Lower lobe of right lung (tissue), 2 donors: ENCODE results near the gene SLC25A36. TPM values are rescaled to one million over a fixed set of nuclear protein-coding genes. Genes with fewer than 3 reads are reported as not detected.
"Not testable (repeated sequence)": the region's sequence is repeated elsewhere in the genome, so short reads cannot be mapped to it uniquely, and the experiment has no call there.

Experiments
- ATAC-seq, 2 donors: fragments of 200-7000 bp; cut with Tn5 transposase; one replicate each; pipeline ENCODE4 v1.9.1; 2020 to 2022; ENCODE audit warnings: mild to moderate bottlenecking in 2 of 2, moderate library complexity in 2 of 2
- DNase-seq: peaks from one replicate; pipeline ENCODE4 v3.0.0-alpha.2; 2020
- H3K27ac ChIP-seq: fragments of 200-600 bp; one replicate; pipeline ENCODE4 v1.8.0; 2022
- H3K27me3 ChIP-seq: fragments of 200-600 bp; one replicate; pipeline ENCODE4 v1.8.0; 2022; ENCODE audit warnings: low read depth
- H3K36me3 ChIP-seq: fragments of 200-600 bp; one replicate; pipeline ENCODE4 v1.8.0; 2022; ENCODE audit warnings: mild to moderate bottlenecking
- H3K4me1 ChIP-seq: fragments of 200-600 bp; one replicate; pipeline ENCODE4 v1.8.0; 2022
- H3K4me3 ChIP-seq: fragments of 200-600 bp; one replicate; pipeline ENCODE4 v1.8.0; 2022; ENCODE audit warnings: mild to moderate bottlenecking
- H3K9me3 ChIP-seq: fragments of 200-600 bp; one replicate; pipeline ENCODE4 v1.8.0; 2022
- intact Hi-C: fragments of 100-400 bp; cut with DNase I; formaldehyde crosslinking; loops from one replicate; pipeline ENCODE4 v1.11.0; 2022
- total RNA-seq: library from RNA; stranded (reverse); fragmentation: NEBNext Ultra II Directional; extraction: Animal tissue kit (Norgen Biotek cat#: 25700); gene quantifications from one replicate; pipeline ENCODE4 v1.2.1, GENCODE V29; 2021
- TF ChIP-seq, protein P1 (sequence below): fragments of 200-600 bp; IDR thresholded peaks from one replicate; pipeline ENCODE4 v1.8.0; 2022; ENCODE audit warnings: antibody characterized with exemption, mild to moderate bottlenecking
- donor health status: DM: no; HTN: yes; CAD: no; lungs with severe emphysema.

Gene SLC25A36
- total RNA-seq, 1 donor from 2014 or later = 91.5 TPM

GRCh38 chr3:140955645-140956044, 14.0 kb downstream of the SLC25A36 start:
- H3K4me1 ChIP-seq = peaks cover 39% of the 10 kb centered on the region
- H3K27ac ChIP-seq = no peak overlapping the region
- intact Hi-C loops = no loop called here

GRCh38 chr3:140956058-140956835, 14.6 kb downstream of the SLC25A36 start:
- H3K4me1 ChIP-seq = peaks cover 34% of the 10 kb centered on the region
- H3K9me3 ChIP-seq = no peaks in the 10 kb centered on the region
- no peak overlapping the region for H3K27ac ChIP-seq
- H3K27me3 ChIP-seq = no peaks in the 10 kb centered on the region
- ATAC-seq (peak in 1 of 2 donors; percentile 35), DNase-seq (no peak)
- peaks cover 30% of the 10 kb centered on the region for H3K36me3 ChIP-seq
- intact Hi-C loops = no loop called here
- no peak overlapping the region for H3K4me3 ChIP-seq
- TF ChIP-seq, protein P1, sequence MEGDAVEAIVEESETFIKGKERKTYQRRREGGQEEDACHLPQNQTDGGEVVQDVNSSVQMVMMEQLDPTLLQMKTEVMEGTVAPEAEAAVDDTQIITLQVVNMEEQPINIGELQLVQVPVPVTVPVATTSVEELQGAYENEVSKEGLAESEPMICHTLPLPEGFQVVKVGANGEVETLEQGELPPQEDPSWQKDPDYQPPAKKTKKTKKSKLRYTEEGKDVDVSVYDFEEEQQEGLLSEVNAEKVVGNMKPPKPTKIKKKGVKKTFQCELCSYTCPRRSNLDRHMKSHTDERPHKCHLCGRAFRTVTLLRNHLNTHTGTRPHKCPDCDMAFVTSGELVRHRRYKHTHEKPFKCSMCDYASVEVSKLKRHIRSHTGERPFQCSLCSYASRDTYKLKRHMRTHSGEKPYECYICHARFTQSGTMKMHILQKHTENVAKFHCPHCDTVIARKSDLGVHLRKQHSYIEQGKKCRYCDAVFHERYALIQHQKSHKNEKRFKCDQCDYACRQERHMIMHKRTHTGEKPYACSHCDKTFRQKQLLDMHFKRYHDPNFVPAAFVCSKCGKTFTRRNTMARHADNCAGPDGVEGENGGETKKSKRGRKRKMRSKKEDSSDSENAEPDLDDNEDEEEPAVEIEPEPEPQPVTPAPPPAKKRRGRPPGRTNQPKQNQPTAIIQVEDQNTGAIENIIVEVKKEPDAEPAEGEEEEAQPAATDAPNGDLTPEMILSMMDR = no peak

More at GRCh38 chr3:140955645-140956044, 14.0 kb downstream of the SLC25A36 start:
- Histone ChIP-seq H3K4me3 (no peak overlapping the region), H3K36me3 (peaks cover 24% of the 10 kb centered on the region), H3K27me3 (no peaks in the 10 kb centered on the region), H3K9me3 (no peaks in the 10 kb centered on the region)
- TF ChIP-seq, protein P1 = no peak
- ATAC-seq (no peak), DNase-seq (no peak)

- TF ChIP-seq, protein P1 = peak; percentile 29
- H3K4me3 ChIP-seq = no peak overlapping the region
- intact Hi-C loops = no loop called here
- H3K27me3 ChIP-seq = no peaks in the 10 kb centered on the region
- no peak overlapping the region for H3K27ac ChIP-seq
- DNase-seq = no peak
- no peaks in the 10 kb centered on the region for H3K4me1 ChIP-seq
- ATAC-seq = peak in 1 of 2 donors; percentile 47
- peaks cover 47% of the 10 kb centered on the region for H3K36me3 ChIP-seq
- H3K9me3 ChIP-seq = no peaks in the 10 kb centered on the region
Observed at GRCh38 chr3:140972833-140973232, 31.2 kb downstream of the SLC25A36 start.

- Histone ChIP-seq H3K9me3 (no peaks in the 10 kb centered on the region), H3K27ac (no peak overlapping the region), H3K4me1 (no peaks in the 10 kb centered on the region), H3K4me3 (no peak overlapping the region), H3K36me3 (peaks cover 54% of the 10 kb centered on the region), H3K27me3 (no peaks in the 10 kb centered on the region)
- DNase-seq (no peak), ATAC-seq (no peak)
- intact Hi-C loops = no loop called here
- TF ChIP-seq, protein P1 = no peak
Observed at GRCh38 chr3:140974900-140975299, 33.3 kb downstream of the SLC25A36 start.

DNA sequence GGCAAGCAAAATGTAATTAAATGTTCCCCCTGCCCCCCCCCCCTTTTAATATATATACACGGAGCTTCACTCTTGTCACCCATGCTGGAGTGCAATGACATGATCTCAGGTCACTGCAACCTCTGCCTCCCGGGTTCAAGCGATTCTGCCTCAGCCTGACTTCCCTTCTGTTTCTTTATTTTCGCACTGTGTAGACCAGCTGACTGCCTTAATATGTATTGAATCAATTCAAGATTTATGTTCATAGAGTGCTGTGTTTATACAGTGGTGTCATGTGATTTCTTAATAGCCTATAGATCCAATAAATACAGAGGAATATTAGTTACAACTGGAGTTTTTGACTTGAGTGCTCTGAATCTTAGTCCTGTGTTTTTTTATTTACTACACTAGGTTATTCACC, 39.0 kb downstream of the SLC25A36 start:
- Histone ChIP-seq H3K4me3 (no peak overlapping the region), H3K4me1 (no peaks in the 10 kb centered on the region), H3K9me3 (peaks cover 5% of the 10 kb centered on the region), H3K27me3 (no peaks in the 10 kb centered on the region), H3K27ac (no peak overlapping the region), H3K36me3 (peaks cover 29% of the 10 kb centered on the region)
- DNase-seq (no peak), ATAC-seq (no peak)
- intact Hi-C loops = no loop called here
- TF ChIP-seq, protein P1 = no peak

GRCh38 chr3:140987792-140988191, 46.2 kb downstream of the SLC25A36 start:
- H3K4me1 ChIP-seq, DNase-seq, H3K9me3 ChIP-seq, H3K4me3 ChIP-seq, H3K36me3 ChIP-seq, H3K27me3 ChIP-seq, H3K27ac ChIP-seq, intact Hi-C loops, ATAC-seq: not testable (repeated sequence)
